ACC112 (cell line): ENCODE measurements around the gene HSD17B1.
A peak's percentile ranks its signal among the peaks of the same experiment; 100 is the strongest.

Experiments used
- H2AFZ ChIP-seq: fragments of 200-600 bp; sonication (generic); one replicate; pipeline ENCODE4 v1.6.0; 2017; ENCODE audit warnings: antibody characterized with exemption, low read length; ENCODE audit not compliant: unreplicated experiment
- H3K27ac ChIP-seq: fragments of 200-600 bp; sonication (generic); 2 replicates; pipeline ENCODE4 v1.5.1; 2014; ENCODE audit warnings: low read depth, mild to moderate bottlenecking, antibody characterized with exemption, low read length, moderate library complexity
- H3K27me3 ChIP-seq: fragments of 200-600 bp; sonication (generic); 2 replicates; pipeline ENCODE4 v1.6.1; 2014; ENCODE audit warnings: mild to moderate bottlenecking, antibody characterized with exemption, low read length, moderate library complexity, mixed read lengths; ENCODE audit not compliant: insufficient read depth
- H3K36me3 ChIP-seq: fragments of 200-600 bp; sonication (generic); 2 replicates; pipeline ENCODE4 v1.6.1; 2016; ENCODE audit warnings: mild to moderate bottlenecking, antibody characterized with exemption, low read length, moderate library complexity, mixed read lengths; ENCODE audit not compliant: insufficient read depth
- H3K4me1 ChIP-seq: fragments of 200-600 bp; sonication (generic); one replicate; pipeline ENCODE4 v1.6.1; 2016; ENCODE audit warnings: low read length, mixed read lengths; ENCODE audit not compliant: insufficient read depth, unreplicated experiment, control insufficient read depth
- H3K4me3 ChIP-seq: fragments of 200-600 bp; sonication (generic); 2 replicates; pipeline ENCODE4 v1.5.1; 2014; ENCODE audit warnings: mild to moderate bottlenecking, low read depth, low read length
- H3K79me2 ChIP-seq: fragments of 200-600 bp; sonication (generic); one replicate; pipeline ENCODE4 v1.6.0; 2016; ENCODE audit warnings: low read length; ENCODE audit not compliant: control insufficient read depth, unreplicated experiment, insufficient read depth

The HSD17B1 gene

GRCh38 chr17:42517516-42517915, 35.2 kb upstream of the HSD17B1 start:
- Histone ChIP-seq H3K4me3 (0 out of 2 replicates have a peak overlapping the region, but pooled peaks have one; percentile 30), H3K79me2 (no peaks in the 10 kb centered on the region), H3K4me1 (peaks cover 52% of the 10 kb centered on the region), H2AFZ (no peak overlapping the region), H3K27ac (peak overlapping the region; percentile 99), H3K36me3 (no peaks in the 10 kb centered on the region), H3K27me3 (no peaks in the 10 kb centered on the region)

GRCh38 chr17:42518046-42518754, 34.5 kb upstream of the HSD17B1 start:
- no peaks in the 10 kb centered on the region for H3K36me3 ChIP-seq
- no peaks in the 10 kb centered on the region for H3K79me2 ChIP-seq
- no peaks in the 10 kb centered on the region for H3K27me3 ChIP-seq
- H3K4me3 ChIP-seq: peak overlapping the region; percentile 30
- no peak overlapping the region for H2AFZ ChIP-seq
- H3K27ac ChIP-seq: peak overlapping the region; percentile 99
- H3K4me1 ChIP-seq: peaks cover 54% of the 10 kb centered on the region

- H3K27ac ChIP-seq: peak overlapping the region; percentile 99
- H3K4me3 ChIP-seq: peak overlapping the region; percentile 10; the same call in 1 of the 2 replicates
- H2AFZ ChIP-seq: no peak overlapping the region
- H3K4me1 ChIP-seq: peaks cover 54% of the 10 kb centered on the region
- no peaks in the 10 kb centered on the region for H3K27me3 ChIP-seq
- no peaks in the 10 kb centered on the region for H3K79me2 ChIP-seq
- no peaks in the 10 kb centered on the region for H3K36me3 ChIP-seq
These were observed 33.8 kb upstream of the HSD17B1 start for GRCh38 chr17:42518755-42519545.

- Histone ChIP-seq H3K27ac (peak overlapping the region; percentile 99), H3K79me2 (no peaks in the 10 kb centered on the region), H3K36me3 (no peaks in the 10 kb centered on the region), H3K4me1 (peaks cover 54% of the 10 kb centered on the region), H3K27me3 (no peaks in the 10 kb centered on the region), H2AFZ (no peak overlapping the region), H3K4me3 (peak overlapping the region; percentile 18)
These were observed 32.9 kb upstream of the HSD17B1 start for GRCh38 chr17:42519546-42520491.

GRCh38 chr17:42520540-42520951, 32.2 kb upstream of the HSD17B1 start:
- H3K27ac ChIP-seq: peak overlapping the region; percentile 99
- peaks cover 59% of the 10 kb centered on the region for H3K4me1 ChIP-seq
- H3K36me3 ChIP-seq: no peaks in the 10 kb centered on the region
- H2AFZ ChIP-seq: no peak overlapping the region
- no peaks in the 10 kb centered on the region for H3K27me3 ChIP-seq
- peak overlapping the region; percentile 18 for H3K4me3 ChIP-seq
- H3K79me2 ChIP-seq: no peaks in the 10 kb centered on the region

- Histone ChIP-seq H3K27me3 (no peaks in the 10 kb centered on the region), H3K4me3 (peak overlapping the region; percentile 18; the same call in 1 of the 2 replicates), H3K27ac (peak overlapping the region; percentile 99), H3K79me2 (no peaks in the 10 kb centered on the region), H3K4me1 (peaks cover 61% of the 10 kb centered on the region), H2AFZ (no peak overlapping the region), H3K36me3 (no peaks in the 10 kb centered on the region)
These were observed 31.7 kb upstream of the HSD17B1 start for GRCh38 chr17:42521036-42521435.

GRCh38 chr17:42521666-42522262, 31.0 kb upstream of the HSD17B1 start:
- Histone ChIP-seq H3K27ac (peak overlapping the region; percentile 99), H3K4me1 (peaks cover 66% of the 10 kb centered on the region), H3K4me3 (no peak overlapping the region), H2AFZ (no peak overlapping the region), H3K27me3 (no peaks in the 10 kb centered on the region), H3K79me2 (no peaks in the 10 kb centered on the region), H3K36me3 (no peaks in the 10 kb centered on the region)

GRCh38 chr17:42522263-42522790, 30.4 kb upstream of the HSD17B1 start:
- H2AFZ ChIP-seq: no peak overlapping the region
- no peaks in the 10 kb centered on the region for H3K36me3 ChIP-seq
- no peak overlapping the region for H3K4me3 ChIP-seq
- peaks cover 67% of the 10 kb centered on the region for H3K4me1 ChIP-seq
- no peaks in the 10 kb centered on the region for H3K27me3 ChIP-seq
- H3K27ac ChIP-seq: peak overlapping the region; percentile 99
- H3K79me2 ChIP-seq: no peaks in the 10 kb centered on the region

GRCh38 chr17:42522798-42523278, 29.9 kb upstream of the HSD17B1 start:
- Histone ChIP-seq H3K4me1 (peaks cover 63% of the 10 kb centered on the region), H3K27me3 (no peaks in the 10 kb centered on the region), H3K4me3 (no peak overlapping the region), H3K79me2 (no peaks in the 10 kb centered on the region), H2AFZ (no peak overlapping the region), H3K27ac (peak overlapping the region; percentile 99; the same call in 1 of the 2 replicates), H3K36me3 (no peaks in the 10 kb centered on the region)
